Karpas-422 (cell line): ENCODE measurements around the gene PTH1R. TPM values are rescaled to one million over a fixed set of nuclear protein-coding genes. Genes with fewer than 3 reads are reported as not detected.
"Not testable (repeated sequence)": the region's sequence is repeated elsewhere in the genome, so short reads cannot be mapped to it uniquely, and the experiment has no call there.

Experiments used
- DNase-seq: peaks from one replicate; pipeline ENCODE4 v3.0.0-alpha.2; 2015
- H2AFZ ChIP-seq: fragments of 200-600 bp; sonication (generic); 2 replicates; pipeline ENCODE4 v1.6.1; 2014; ENCODE audit warnings: antibody characterized with exemption, low read length, mixed read lengths
- H3K27ac ChIP-seq: fragments of 200-600 bp; sonication (generic); 2 replicates; pipeline ENCODE4 v1.5.1; 2014; ENCODE audit warnings: mild to moderate bottlenecking, low read length, moderate library complexity
- H3K27me3 ChIP-seq: fragments of 200-600 bp; sonication (generic); 2 replicates; pipeline ENCODE4 v1.6.1; 2014; ENCODE audit warnings: low read length, mixed read lengths
- H3K36me3 ChIP-seq: fragments of 200-600 bp; sonication (generic); 2 replicates; pipeline ENCODE4 v1.6.1; 2014; ENCODE audit warnings: low read length, mixed read lengths; ENCODE audit not compliant: insufficient read depth
- H3K4me1 ChIP-seq: fragments of 200-600 bp; sonication (generic); 2 replicates; pipeline ENCODE4 v1.6.1; 2014; ENCODE audit warnings: mild to moderate bottlenecking, low read length, mixed read lengths
- H3K4me2 ChIP-seq: fragments of 200-600 bp; sonication (generic); 2 replicates; pipeline ENCODE4 v1.6.1; 2014; ENCODE audit warnings: low read length, low read depth, mild to moderate bottlenecking; ENCODE audit not compliant: poor library complexity, severe bottlenecking
- H3K4me3 ChIP-seq: fragments of 200-600 bp; sonication (generic); 2 replicates; pipeline ENCODE4 v1.5.1; 2014; ENCODE audit warnings: mild to moderate bottlenecking, antibody characterized with exemption, low read length, mixed read lengths
- H3K79me2 ChIP-seq: fragments of 200-600 bp; sonication (generic); 2 replicates; pipeline ENCODE4 v1.6.1; 2014; ENCODE audit warnings: mild to moderate bottlenecking, low read length, mixed read lengths
- H3K9ac ChIP-seq: fragments of 200-600 bp; sonication (generic); 2 replicates; pipeline ENCODE4 v1.6.0; 2014; ENCODE audit warnings: low read length
- H3K9me2 ChIP-seq: fragments of 200-600 bp; sonication (generic), shearing (Covaris generic); replicated peaks from 2 replicates; pipeline ENCODE4 v1.6.0; 2014; ENCODE audit warnings: mild to moderate bottlenecking, low read length, moderate library complexity; ENCODE audit not compliant: insufficient read depth
- H3K9me3 ChIP-seq: fragments of 300-700, 200-600 bp; sonication (generic); 2 replicates; pipeline ENCODE4 v1.6.1; 2014; ENCODE audit warnings: low read length, mixed read lengths
- H4K20me1 ChIP-seq: fragments of 200-600 bp; sonication (generic); 2 replicates; pipeline ENCODE4 v1.6.1; 2014; ENCODE audit warnings: mild to moderate bottlenecking, antibody characterized with exemption, low read length, low read depth; ENCODE audit not compliant: insufficient read depth
- total RNA-seq: library from RNA; depleted of rRNA; stranded (reverse); fragments of >200 nt; shearing (Covaris generic); gene quantifications from 2 replicates; pipeline ENCODE4 v1.2.3, GENCODE V29; 2014; ENCODE audit warnings: low replicate concordance

PTH1R gene
- total RNA-seq, 1 experiment from 2014 or later, result not detected

GRCh38 chr3:46910166-46910760 is 32.7 kb downstream of the PTH1R start:
- Histone ChIP-seq H2AFZ (no peak overlapping the region), H3K4me2 (peak overlapping the region; percentile 44)
- DNase-seq, result no peak

GRCh38 chr3:46910914-46911313 is 33.4 kb downstream of the PTH1R start:
- H4K20me1 ChIP-seq, H3K79me2 ChIP-seq, H3K9me3 ChIP-seq, DNase-seq, H3K27ac ChIP-seq, H3K4me2 ChIP-seq, H3K27me3 ChIP-seq, H3K4me3 ChIP-seq, H3K36me3 ChIP-seq, H2AFZ ChIP-seq, H3K9ac ChIP-seq, H3K9me2 ChIP-seq: not testable (repeated sequence)
- peaks cover 20% of the 10 kb centered on the region for H3K4me1 ChIP-seq

More at GRCh38 chr3:46910166-46910760, 32.7 kb downstream of the PTH1R start:
- Histone ChIP-seq H3K9me3 (no peaks in the 10 kb centered on the region), H3K27ac (no peak overlapping the region), H3K9ac (peak overlapping the region; percentile 53; the same call in 1 of the 2 replicates), H4K20me1 (no peaks in the 10 kb centered on the region), H3K4me3 (no peak overlapping the region), H3K9me2 (no peaks in the 10 kb centered on the region), H3K79me2 (no peaks in the 10 kb centered on the region), H3K4me1 (peaks cover 20% of the 10 kb centered on the region), H3K27me3 (no peaks in the 10 kb centered on the region), H3K36me3 (no peaks in the 10 kb centered on the region)

- Histone ChIP-seq H3K9me2 (no peaks in the 10 kb centered on the region), H3K79me2 (no peaks in the 10 kb centered on the region), H2AFZ (no peak overlapping the region), H3K4me3 (no peak overlapping the region), H3K9me3 (no peaks in the 10 kb centered on the region), H3K4me2 (no peak overlapping the region), H4K20me1 (no peaks in the 10 kb centered on the region), H3K36me3 (peaks cover 17% of the 10 kb centered on the region), H3K9ac (no peak overlapping the region), H3K27ac (no peak overlapping the region), H3K27me3 (no peaks in the 10 kb centered on the region), H3K4me1 (peaks cover 20% of the 10 kb centered on the region)
- DNase-seq, result no peak
Measured at GRCh38 chr3:46912986-46913385, 35.5 kb downstream of the PTH1R start.

GRCh38 chr3:46913644-46914043 is 36.1 kb downstream of the PTH1R start:
- Histone ChIP-seq H3K9me2 (no peaks in the 10 kb centered on the region), H3K4me3 (no peak overlapping the region), H3K36me3 (peaks cover 24% of the 10 kb centered on the region), H3K79me2 (no peaks in the 10 kb centered on the region), H3K27me3 (no peaks in the 10 kb centered on the region), H3K4me2 (no peak overlapping the region), H3K9ac (no peak overlapping the region), H3K27ac (no peak overlapping the region), H3K4me1 (peaks cover 18% of the 10 kb centered on the region), H2AFZ (no peak overlapping the region), H3K9me3 (no peaks in the 10 kb centered on the region), H4K20me1 (no peaks in the 10 kb centered on the region)
- DNase-seq, result no peak

GRCh38 chr3:46914849-46915248 is 37.3 kb downstream of the PTH1R start:
- no peak overlapping the region for H3K4me2 ChIP-seq
- no peak overlapping the region for H3K9ac ChIP-seq
- peaks cover 10% of the 10 kb centered on the region for H3K4me1 ChIP-seq
- H3K27me3 ChIP-seq, result no peaks in the 10 kb centered on the region
- H4K20me1 ChIP-seq, result no peaks in the 10 kb centered on the region
- no peaks in the 10 kb centered on the region for H3K9me3 ChIP-seq
- H2AFZ ChIP-seq, result no peak overlapping the region
- no peaks in the 10 kb centered on the region for H3K9me2 ChIP-seq
- H3K27ac ChIP-seq, result no peak overlapping the region
- DNase-seq, result no peak
- H3K36me3 ChIP-seq, result peaks cover 34% of the 10 kb centered on the region
- no peaks in the 10 kb centered on the region for H3K79me2 ChIP-seq
- no peak overlapping the region for H3K4me3 ChIP-seq

- Histone ChIP-seq H3K9me2 (no peaks in the 10 kb centered on the region), H3K4me3 (no peak overlapping the region), H3K27me3 (no peaks in the 10 kb centered on the region), H4K20me1 (no peaks in the 10 kb centered on the region), H3K9ac (no peak overlapping the region), H3K4me1 (peaks cover 5% of the 10 kb centered on the region), H3K9me3 (no peaks in the 10 kb centered on the region), H3K27ac (no peak overlapping the region), H3K4me2 (no peak overlapping the region), H2AFZ (no peak overlapping the region), H3K36me3 (peaks cover 39% of the 10 kb centered on the region), H3K79me2 (no peaks in the 10 kb centered on the region)
- DNase-seq, result peak; percentile 40
Measured at GRCh38 chr3:46915297-46915822, 37.8 kb downstream of the PTH1R start.

GRCh38 chr3:46916278-46916677 is 38.8 kb downstream of the PTH1R start:
- Histone ChIP-seq H3K4me2 (no peak overlapping the region), H3K9me3 (no peaks in the 10 kb centered on the region), H3K27ac (peak overlapping the region; percentile 32; the same call in 1 of the 2 replicates), H3K4me3 (no peak overlapping the region), H4K20me1 (no peaks in the 10 kb centered on the region), H3K4me1 (no peaks in the 10 kb centered on the region), H2AFZ (no peak overlapping the region), H3K9ac (no peak overlapping the region), H3K79me2 (no peaks in the 10 kb centered on the region), H3K36me3 (peaks cover 48% of the 10 kb centered on the region), H3K9me2 (no peaks in the 10 kb centered on the region), H3K27me3 (no peaks in the 10 kb centered on the region)
- DNase-seq, result no peak

- Histone ChIP-seq H3K4me3 (no peak overlapping the region), H3K4me1 (no peaks in the 10 kb centered on the region), H3K9ac (no peak overlapping the region), H3K27me3 (no peaks in the 10 kb centered on the region), H3K36me3 (peaks cover 53% of the 10 kb centered on the region), H3K9me3 (no peaks in the 10 kb centered on the region), H3K4me2 (no peak overlapping the region), H3K9me2 (no peaks in the 10 kb centered on the region), H4K20me1 (no peaks in the 10 kb centered on the region), H3K27ac (0 out of 2 replicates have a peak overlapping the region, but pooled peaks have one; percentile 32), H3K79me2 (no peaks in the 10 kb centered on the region), H2AFZ (no peak overlapping the region)
- no peak for DNase-seq
Measured at GRCh38 chr3:46916799-46917198, 39.3 kb downstream of the PTH1R start.
